Effector memory CD8-positive, alpha-beta T cell (primary cell): ENCODE results near the gene YY1.
"Not testable (repeated sequence)": the region's sequence is repeated elsewhere in the genome, so short reads cannot be mapped to it uniquely, and the experiment has no call there.

Experiments used
- ATAC-seq: fragments of 150-1000 bp; cut with Tn5 transposase; replicated peaks from 2 replicates; pipeline ENCODE4 v1.10.0; 2021; ENCODE audit warnings: mild to moderate bottlenecking, moderate library complexity
- DNase-seq, 3 experiments: peaks; one replicate each; pipeline ENCODE4 v3.0.0; 2021
- H3K27ac Mint-ChIP-seq, 2 donors: one replicate each; pipeline ENCODE4 v1.8.0; 2022; ENCODE audit warnings: mild to moderate bottlenecking in 2 of 2, mixed read lengths in 2 of 2, moderate library complexity in 2 of 2
- H3K27me3 Mint-ChIP-seq, 2 donors: one replicate each; pipeline ENCODE4 v1.8.0; 2022; ENCODE audit warnings: mixed read lengths in 2 of 2
- H3K36me3 Mint-ChIP-seq: one replicate; pipeline ENCODE4 v1.8.0; 2022; ENCODE audit warnings: mild to moderate bottlenecking, moderate library complexity, mixed read lengths; ENCODE audit not compliant: insufficient read depth
- H3K4me1 Mint-ChIP-seq, 2 donors: one replicate each; pipeline ENCODE4 v1.8.0; 2022; ENCODE audit warnings: low read depth in 2 of 2, mixed read lengths in 2 of 2
- H3K4me3 Mint-ChIP-seq, 2 donors: one replicate each; pipeline ENCODE4 v1.8.0; 2022; ENCODE audit warnings: mild to moderate bottlenecking in 2 of 2, mixed read lengths in 2 of 2, moderate library complexity in 2 of 2
- H3K9me3 Mint-ChIP-seq, 2 donors: one replicate each; pipeline ENCODE4 v1.8.0; 2022; ENCODE audit warnings: mixed read lengths in 2 of 2

Gene YY1

DNA sequence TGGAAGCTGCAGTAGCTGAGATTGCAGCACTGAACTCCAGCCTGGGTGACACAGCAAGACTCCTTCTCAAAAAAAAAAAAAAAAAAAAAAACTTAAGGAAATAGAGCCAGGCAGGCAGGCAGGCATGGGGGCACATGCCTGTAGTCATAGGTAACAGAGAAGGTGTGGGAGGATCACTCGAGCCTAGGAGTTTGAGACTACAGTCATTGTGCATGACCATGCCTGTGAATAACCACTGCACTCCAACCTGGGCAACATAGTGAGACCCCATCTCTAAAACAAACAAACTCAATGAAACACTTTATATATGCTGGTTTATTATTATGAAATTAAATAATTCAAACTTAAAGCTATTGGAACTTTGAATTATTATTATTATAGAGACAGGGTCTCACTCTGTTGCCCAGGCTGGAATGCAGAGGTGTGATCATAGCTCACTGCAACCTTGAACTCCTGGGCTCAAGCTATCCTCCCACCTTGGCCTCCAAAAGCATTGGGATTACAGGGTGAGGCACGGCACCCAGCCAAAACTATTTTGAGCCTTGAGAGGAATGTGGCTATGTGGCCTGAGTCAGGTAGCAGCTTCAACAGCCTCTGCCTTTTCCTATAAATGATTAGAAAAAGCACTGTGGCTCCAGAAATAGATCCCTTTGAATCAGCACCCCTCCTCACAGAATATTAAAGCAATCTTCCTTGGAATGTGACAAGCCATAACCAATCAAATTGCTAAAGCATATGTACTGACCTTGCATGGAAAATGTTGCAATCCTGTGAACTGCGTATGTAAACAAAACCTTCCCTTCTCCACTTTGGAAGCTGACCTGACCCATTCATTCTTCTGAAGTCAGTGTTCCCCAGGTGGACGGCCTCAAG lies 34.7 kb upstream of the YY1 start:
- DNase-seq (no peak), ATAC-seq (no peak)
- H3K27ac Mint-ChIP-seq = no peak overlapping the region
- no peaks in the 10 kb centered on the region for H3K4me1 Mint-ChIP-seq
- H3K36me3 Mint-ChIP-seq = peaks cover 3% of the 10 kb centered on the region
- no peak overlapping the region for H3K4me3 Mint-ChIP-seq
- H3K27me3 Mint-ChIP-seq = peaks cover 0 to 9% of the 10 kb centered on the region in 2 donors
- H3K9me3 Mint-ChIP-seq = no peaks in the 10 kb centered on the region

DNA sequence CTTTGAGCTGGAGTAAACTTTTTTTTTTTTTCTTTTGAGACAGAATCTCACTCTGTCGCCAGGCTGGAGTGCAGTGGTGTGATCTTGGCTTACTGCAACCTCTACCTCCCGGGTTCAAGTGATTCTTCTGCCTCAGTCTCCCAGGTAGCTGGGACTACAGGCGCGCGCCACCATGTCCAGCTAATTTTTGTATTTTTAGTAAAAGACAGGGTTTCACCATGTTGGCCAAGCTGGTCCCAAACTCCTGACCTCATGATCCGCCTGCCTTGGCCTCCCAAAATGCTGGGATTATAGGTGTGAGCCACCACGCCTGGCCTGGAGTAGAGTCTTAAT lies 34.1 kb upstream of the YY1 start:
- H3K27ac Mint-ChIP-seq, H3K4me3 Mint-ChIP-seq, H3K4me1 Mint-ChIP-seq, H3K9me3 Mint-ChIP-seq, H3K27me3 Mint-ChIP-seq, ATAC-seq, DNase-seq, H3K36me3 Mint-ChIP-seq: not testable (repeated sequence)

GRCh38 chr14:100207588-100207987 lies 31.4 kb upstream of the YY1 start:
- not testable (repeated sequence) for ATAC-seq, DNase-seq, H3K4me1 Mint-ChIP-seq, H3K27ac Mint-ChIP-seq, H3K27me3 Mint-ChIP-seq, H3K4me3 Mint-ChIP-seq, H3K36me3 Mint-ChIP-seq, H3K9me3 Mint-ChIP-seq

- not testable (repeated sequence) for DNase-seq, H3K4me1 Mint-ChIP-seq, H3K9me3 Mint-ChIP-seq, H3K4me3 Mint-ChIP-seq, H3K27ac Mint-ChIP-seq, ATAC-seq, H3K36me3 Mint-ChIP-seq, H3K27me3 Mint-ChIP-seq
These were observed 30.8 kb upstream of the YY1 start for GRCh38 chr14:100208136-100208535.

DNA sequence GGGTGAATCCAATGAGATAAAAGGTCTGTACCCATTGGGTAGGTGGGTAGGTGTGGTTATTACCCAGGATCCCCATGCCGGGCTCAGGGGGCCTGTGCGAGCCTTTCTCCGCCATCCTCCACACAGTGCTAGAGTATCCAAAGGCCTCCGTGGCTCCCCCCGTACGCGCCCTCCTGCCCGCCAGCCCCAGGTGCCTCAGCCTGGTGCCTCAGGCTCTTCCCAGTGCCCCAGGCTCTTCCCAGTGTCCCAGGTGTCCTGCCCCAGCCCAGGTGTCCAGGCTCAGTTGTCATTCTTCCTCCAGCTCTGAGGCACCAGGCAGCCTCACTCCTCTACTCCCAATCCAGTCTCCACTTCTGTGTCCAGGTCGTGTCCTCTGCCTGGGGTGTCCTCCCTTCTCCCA lies 27.6 kb upstream of the YY1 start:
- H3K4me3 Mint-ChIP-seq = no peak overlapping the region
- ATAC-seq = no peak
- no peaks in the 10 kb centered on the region for H3K9me3 Mint-ChIP-seq
- DNase-seq = no peak
- no peaks in the 10 kb centered on the region for H3K36me3 Mint-ChIP-seq
- no peak overlapping the region for H3K27ac Mint-ChIP-seq
- no peaks in the 10 kb centered on the region for H3K27me3 Mint-ChIP-seq
- peaks cover 8 to 17% of the 10 kb centered on the region in 2 donors for H3K4me1 Mint-ChIP-seq

- no peak overlapping the region for H3K27ac Mint-ChIP-seq
- no peaks in the 10 kb centered on the region for H3K27me3 Mint-ChIP-seq
- H3K36me3 Mint-ChIP-seq = no peaks in the 10 kb centered on the region
- peaks cover 8 to 17% of the 10 kb centered on the region in 2 donors for H3K4me1 Mint-ChIP-seq
- ATAC-seq (no peak), DNase-seq (no peak)
- no peaks in the 10 kb centered on the region for H3K9me3 Mint-ChIP-seq
- H3K4me3 Mint-ChIP-seq = no peak overlapping the region
These were observed 27.1 kb upstream of the YY1 start for GRCh38 chr14:100211893-100212292.

DNA sequence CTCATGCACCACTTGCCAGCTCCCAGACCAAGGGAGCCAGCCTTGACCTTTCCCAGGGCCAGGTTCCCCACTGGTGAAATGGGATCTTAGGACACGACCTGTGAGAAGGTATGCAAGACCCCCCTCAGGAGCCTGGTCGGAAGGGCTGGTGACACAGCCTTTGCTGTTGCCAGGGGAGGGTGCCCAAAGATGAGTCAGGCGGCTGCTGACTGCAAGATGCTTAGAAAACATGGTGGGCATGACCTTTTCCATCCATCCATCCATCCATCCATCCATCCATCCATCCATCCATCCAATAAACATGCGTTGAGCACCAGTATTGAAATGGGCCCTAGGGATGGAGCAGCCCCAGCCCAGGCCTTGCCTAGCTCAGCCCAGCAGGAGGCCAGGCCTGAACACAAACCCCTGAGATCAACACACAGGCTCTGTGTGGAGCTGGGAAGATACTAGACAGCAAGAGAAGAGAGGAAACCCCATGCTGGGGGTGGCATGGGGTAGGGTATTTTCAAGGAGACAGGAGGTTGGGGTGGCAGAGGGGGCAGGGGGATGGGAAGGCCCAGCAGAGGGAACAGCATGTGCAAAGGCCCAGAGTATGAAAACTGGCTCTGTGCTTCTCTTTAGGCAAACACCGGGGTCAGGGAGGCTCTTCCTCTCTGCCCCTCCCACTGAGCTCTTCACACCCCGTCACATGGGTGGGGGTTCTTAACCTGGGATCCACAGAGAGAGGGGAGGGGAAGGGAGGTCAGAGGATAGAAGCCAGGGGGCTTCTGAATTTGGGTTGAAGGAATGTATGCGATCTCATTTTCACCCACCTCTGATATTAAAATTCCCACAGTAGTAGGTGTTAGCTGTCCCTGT lies 26.2 kb upstream of the YY1 start:
- Mint-ChIP-seq H3K27me3 (no peaks in the 10 kb centered on the region), H3K4me3 (peak overlapping the region; percentile 82 to 87), H3K9me3 (no peaks in the 10 kb centered on the region), H3K36me3 (no peaks in the 10 kb centered on the region), H3K4me1 (peaks cover 8 to 17% of the 10 kb centered on the region in 2 donors), H3K27ac (peak overlapping the region; percentile 28 to 91)
- ATAC-seq (no peak), DNase-seq (no peak)

- no peak for ATAC-seq
- Mint-ChIP-seq H3K9me3 (no peaks in the 10 kb centered on the region), H3K27ac (peak overlapping the region; percentile 88 to 91), H3K4me1 (peaks cover 8 to 17% of the 10 kb centered on the region in 2 donors), H3K27me3 (no peaks in the 10 kb centered on the region), H3K36me3 (no peaks in the 10 kb centered on the region), H3K4me3 (peak overlapping the region; percentile 82 to 87)
- no peak for DNase-seq
These were observed 25.4 kb upstream of the YY1 start for GRCh38 chr14:100213587-100213955.

- no peaks in the 10 kb centered on the region for H3K9me3 Mint-ChIP-seq
- H3K4me3 Mint-ChIP-seq = peak overlapping the region; percentile 82 to 87
- no peaks in the 10 kb centered on the region for H3K27me3 Mint-ChIP-seq
- ATAC-seq = peak; percentile 94
- peak; percentile 81 to 87 (median 85) for DNase-seq
- H3K27ac Mint-ChIP-seq = peak overlapping the region; percentile 88 to 91
- peaks cover 8 to 17% of the 10 kb centered on the region in 2 donors for H3K4me1 Mint-ChIP-seq
- no peaks in the 10 kb centered on the region for H3K36me3 Mint-ChIP-seq
These were observed 24.8 kb upstream of the YY1 start for GRCh38 chr14:100213956-100214769.

DNA sequence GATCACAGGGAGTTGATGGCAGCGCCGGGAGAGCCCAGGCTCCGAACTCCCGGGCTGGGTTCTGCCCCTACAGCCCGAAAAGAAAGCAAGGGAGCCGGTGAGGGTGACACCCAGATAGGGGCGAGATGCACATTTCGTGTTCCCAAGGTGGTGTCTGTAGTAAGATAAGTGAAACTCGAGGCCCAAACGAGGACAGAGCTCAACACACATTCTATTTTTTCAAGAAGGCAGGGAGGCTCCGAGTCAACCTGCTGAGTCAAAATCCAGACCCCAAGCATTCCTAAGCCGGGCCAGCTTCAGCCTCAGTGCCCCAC lies 24.2 kb upstream of the YY1 start:
- ATAC-seq (no peak), DNase-seq (no peak)
- Mint-ChIP-seq H3K4me1 (peaks cover 8 to 17% of the 10 kb centered on the region in 2 donors), H3K9me3 (no peaks in the 10 kb centered on the region), H3K36me3 (no peaks in the 10 kb centered on the region), H3K27me3 (no peaks in the 10 kb centered on the region), H3K27ac (peak overlapping the region; percentile 79 to 91), H3K4me3 (peak overlapping the region; percentile 82 to 87)

DNA sequence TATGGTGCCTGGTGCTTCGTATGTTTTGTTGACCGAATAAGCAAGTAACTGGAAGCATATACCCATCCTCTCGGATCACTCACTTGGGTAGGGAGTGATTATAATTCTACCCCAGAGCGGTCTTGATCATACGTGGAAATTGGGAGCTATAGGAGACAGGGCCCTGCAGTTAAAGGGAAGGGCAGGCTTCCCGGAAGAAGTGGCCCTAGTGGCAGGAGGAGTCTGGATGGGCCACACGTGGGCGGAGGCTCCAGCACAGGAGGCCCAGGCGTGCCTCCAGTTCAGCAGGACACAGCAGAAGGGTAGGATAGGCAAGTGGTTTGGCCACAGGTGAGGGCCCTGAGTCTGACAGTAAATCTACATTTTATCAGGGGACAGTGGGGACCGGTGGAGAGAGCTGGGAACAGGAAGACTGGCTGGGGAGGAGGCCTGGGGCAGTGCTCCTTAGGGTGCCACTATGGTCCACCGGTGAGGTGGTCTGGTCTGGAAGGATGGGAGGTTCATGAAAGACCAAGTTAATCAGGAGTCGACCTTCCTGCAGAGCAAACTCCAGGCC lies 23.5 kb upstream of the YY1 start:
- H3K27me3 Mint-ChIP-seq = no peaks in the 10 kb centered on the region
- peaks cover 8 to 17% of the 10 kb centered on the region in 2 donors for H3K4me1 Mint-ChIP-seq
- no peak overlapping the region for H3K27ac Mint-ChIP-seq
- H3K9me3 Mint-ChIP-seq = no peaks in the 10 kb centered on the region
- H3K36me3 Mint-ChIP-seq = no peaks in the 10 kb centered on the region
- DNase-seq (no peak), ATAC-seq (no peak)
- peak overlapping the region; percentile 82 to 87 for H3K4me3 Mint-ChIP-seq

DNA sequence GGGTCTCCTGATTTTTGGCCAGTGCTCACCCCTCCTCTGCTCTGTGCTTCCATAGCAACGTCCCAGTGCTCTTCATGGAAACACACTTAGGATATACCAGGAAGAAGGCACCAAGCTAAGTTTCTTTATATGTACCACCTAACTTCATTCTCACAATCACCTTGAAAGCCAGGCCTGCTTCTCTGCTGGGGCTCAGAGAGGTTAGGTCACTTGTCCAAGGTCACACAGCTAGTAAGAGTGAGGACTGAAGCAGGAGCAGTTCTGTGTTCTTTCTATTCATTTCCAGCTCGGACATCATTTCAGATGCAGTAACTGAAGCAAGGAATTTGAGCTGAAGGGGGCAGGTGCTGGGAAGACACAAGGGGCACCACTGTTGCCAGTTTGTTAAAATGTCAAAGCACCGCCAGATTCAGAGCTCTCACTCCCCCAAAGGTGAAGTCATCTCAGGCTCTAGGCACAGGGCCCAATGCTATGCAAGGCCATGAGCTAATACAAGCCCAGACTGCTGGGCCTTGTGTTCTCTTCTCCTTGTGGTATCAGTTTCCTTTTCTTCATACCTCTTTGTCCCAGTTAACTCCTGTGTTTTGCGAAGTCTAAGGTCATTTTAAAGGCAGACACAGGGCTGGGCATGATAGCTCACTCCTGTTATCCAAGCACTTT lies 19.7 kb upstream of the YY1 start:
- Mint-ChIP-seq H3K4me1 (peaks cover 17 to 18% of the 10 kb centered on the region in 2 donors), H3K27ac (peak overlapping the region; percentile 8 to 23), H3K4me3 (no peak overlapping the region), H3K9me3 (no peaks in the 10 kb centered on the region), H3K27me3 (no peaks in the 10 kb centered on the region), H3K36me3 (no peaks in the 10 kb centered on the region)
- no peak for ATAC-seq
- no peak for DNase-seq
